AML-193 (cell line): Measurements from ENCODE around the gene ANAPC2.
"Not testable (repeated sequence)": the region's sequence is repeated elsewhere in the genome, so short reads cannot be mapped to it uniquely, and the experiment has no call there.

Experiments used
- DNase-seq, 2 experiments: peaks; one replicate each; lab custom pipeline; 2025; lab: John Stamatoyannopoulos, UW

Gene ANAPC2

DNA sequence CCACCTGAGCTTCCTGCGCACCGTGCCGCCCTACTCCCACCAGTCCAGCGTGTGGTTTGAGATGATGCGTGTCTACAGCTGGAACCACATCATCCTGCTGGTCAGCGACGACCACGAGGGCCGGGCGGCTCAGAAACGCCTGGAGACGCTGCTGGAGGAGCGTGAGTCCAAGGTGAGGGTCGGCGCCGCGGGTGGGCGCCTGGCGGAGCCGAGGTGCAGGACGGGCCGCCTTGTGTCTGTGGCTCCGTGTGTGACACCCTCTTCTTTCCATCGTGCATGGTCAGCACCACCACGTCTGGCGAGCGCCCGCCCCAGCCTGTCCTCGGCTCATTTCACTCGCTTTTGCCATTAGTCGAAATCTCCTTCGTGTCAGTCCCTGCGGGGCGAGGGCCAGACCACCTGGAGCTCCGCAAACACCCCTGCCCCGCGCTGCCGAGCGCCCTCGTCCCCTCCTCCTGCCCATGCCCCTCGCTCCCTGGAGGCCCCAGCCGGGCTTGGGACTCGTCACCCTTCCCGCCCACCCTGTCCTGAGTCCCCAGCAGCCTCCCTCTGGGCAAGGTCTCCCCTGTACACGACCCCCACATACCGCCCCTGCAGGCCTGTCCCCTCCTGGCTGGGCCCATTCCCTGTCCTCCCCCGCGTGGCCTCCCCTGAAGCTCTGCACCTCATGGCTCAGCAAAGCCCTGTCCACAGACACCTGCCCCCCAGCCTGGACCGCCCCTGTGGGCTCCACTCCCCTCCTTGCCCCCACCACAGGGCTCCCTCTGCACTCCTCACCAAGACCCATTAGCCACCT, 42.4 kb downstream of the ANAPC2 start:
- no peak for DNase-seq

DNA sequence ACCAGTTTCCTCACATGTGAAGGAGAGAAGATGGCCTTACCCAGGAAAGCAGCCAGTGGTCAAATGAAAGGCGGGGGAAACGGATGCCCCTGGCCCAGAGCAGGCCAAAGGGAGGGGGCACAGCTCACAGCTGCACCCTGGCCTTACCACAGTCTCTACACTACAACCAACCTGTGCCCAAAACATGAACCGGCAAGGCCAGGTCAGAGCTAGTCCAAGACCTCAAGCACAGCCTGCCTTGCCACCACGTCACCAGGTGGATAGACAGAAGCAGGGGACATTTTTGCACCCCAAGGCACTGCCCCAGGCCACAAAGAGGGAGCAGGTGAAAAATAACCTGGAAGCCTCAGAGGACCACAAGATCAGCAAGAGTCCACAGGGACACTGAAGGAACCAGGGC, 44.9 kb downstream of the ANAPC2 start:
- no peak for DNase-seq

GRCh38 chr9:137141976-137142936, 46.1 kb downstream of the ANAPC2 start:
- no peak for DNase-seq

- DNase-seq: no peak
Measured at GRCh38 chr9:137141050-137141810, 47.1 kb downstream of the ANAPC2 start.

- DNase-seq: no peak
Measured at GRCh38 chr9:137140151-137141012, 48.0 kb downstream of the ANAPC2 start.

GRCh38 chr9:137139468-137140150, 48.8 kb downstream of the ANAPC2 start:
- DNase-seq: no peak

GRCh38 chr9:137138722-137139467, 49.5 kb downstream of the ANAPC2 start, which contains the start of gene GRIN1:
GRIN1 (plus strand) TSS chr9:137139154; CDS start chr9:137139487, 333 bp downstream.
- no peak for DNase-seq

- no peak for DNase-seq
Measured at GRCh38 chr9:137138058-137138721, 50.2 kb downstream of the ANAPC2 start.

DNA sequence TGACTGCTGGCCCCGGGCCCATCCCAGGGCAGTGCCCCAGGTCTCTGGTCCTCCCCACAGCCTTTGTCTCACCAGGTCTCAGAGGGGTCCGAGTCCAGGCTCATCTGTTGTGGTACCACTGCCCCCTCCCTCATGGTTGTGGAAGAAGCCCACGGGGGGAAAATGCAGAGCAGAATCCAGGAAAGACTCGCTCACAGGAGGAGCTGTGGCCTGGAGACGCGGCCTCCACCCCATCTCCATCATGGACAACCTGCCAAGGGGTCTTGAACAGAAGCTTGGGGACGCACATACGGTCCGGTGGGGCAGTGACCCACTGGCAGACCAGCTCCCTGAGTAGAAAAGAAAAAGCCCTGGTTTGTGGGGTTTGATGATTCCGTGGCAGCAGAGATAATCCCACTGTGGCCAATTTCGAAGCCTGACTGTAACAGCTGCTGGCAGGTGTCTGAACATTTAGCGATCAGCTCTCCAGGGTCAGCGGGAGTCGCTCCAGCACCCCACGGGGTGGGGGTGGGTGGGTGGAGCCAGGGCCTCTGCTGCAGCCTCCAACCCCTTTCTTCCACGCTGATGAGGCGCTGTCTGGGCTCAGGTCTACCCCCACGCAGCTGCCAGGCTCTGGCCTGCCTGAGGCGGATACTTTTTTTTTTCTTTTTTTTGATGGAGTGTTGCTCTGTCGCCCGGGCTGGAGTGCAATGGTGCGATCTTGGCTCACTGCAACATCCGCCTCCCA, 51.3 kb downstream of the ANAPC2 start:
- no peak for DNase-seq

- DNase-seq: no peak
Measured at GRCh38 chr9:137136261-137136880, 52.0 kb downstream of the ANAPC2 start.

DNA sequence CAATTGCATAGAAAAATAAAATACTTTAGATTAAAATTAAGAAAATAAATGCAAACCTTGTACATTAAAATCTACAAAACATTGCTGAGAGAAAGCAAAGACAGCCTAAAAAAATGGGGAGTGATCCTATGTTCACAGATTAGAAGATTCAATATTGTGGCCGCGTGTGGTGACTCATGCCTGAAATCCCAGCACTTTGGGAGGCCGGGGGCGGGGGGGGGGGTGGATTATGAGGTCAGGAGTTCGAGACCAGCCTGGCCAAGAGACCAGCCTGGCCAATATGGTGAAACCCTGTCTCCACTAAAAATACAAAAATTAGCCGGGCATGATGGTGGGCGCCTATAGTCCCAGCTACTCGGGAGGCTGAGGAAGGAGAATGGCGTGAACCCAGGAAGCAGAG, 53.2 kb downstream of the ANAPC2 start:
- not testable (repeated sequence) for DNase-seq

GRCh38 chr9:137134191-137134590, 54.2 kb downstream of the ANAPC2 start:
- no peak for DNase-seq

- DNase-seq: no peak
Measured at GRCh38 chr9:137130176-137130755, 58.1 kb downstream of the ANAPC2 start.

- peak; percentile 84 to 91 for DNase-seq
Measured at GRCh38 chr9:137129456-137130175, 58.7 kb downstream of the ANAPC2 start.

GRCh38 chr9:137128862-137129455, 59.4 kb downstream of the ANAPC2 start:
- no peak for DNase-seq

- DNase-seq: no peak
Measured at GRCh38 chr9:137128158-137128861, 60.0 kb downstream of the ANAPC2 start.
